ENCODE measurements around the gene PBXIP1.

PBXIP1 gene

GRCh38 chr1:154937085-154937987 lies 18.6 kb downstream of the PBXIP1 start:
- ATAC-seq (ENCODE audit: low read depth) (peak; percentile 62), DNase-seq (ENCODE audit: low spot score) (peak; percentile 88)
- Histone ChIP-seq H3K4me1 (ENCODE audit: insufficient read depth, poor library complexity, severe bottlenecking) (peaks cover 19% of the 10 kb centered on the region), H3K27me3 (ENCODE audit: insufficient read depth, poor library complexity, severe bottlenecking) (no peaks in the 10 kb centered on the region), H3K9me3 (ENCODE audit: severe bottlenecking) (no peaks in the 10 kb centered on the region), H3K27ac (ENCODE audit: poor library complexity, severe bottlenecking) (peak overlapping the region; percentile 90), H3K4me3 (ENCODE audit: severe bottlenecking) (peak overlapping the region; percentile 52), H3K36me3 (ENCODE audit: low read depth) (no peaks in the 10 kb centered on the region)
- TF ChIP-seq CTCF (IDR thresholded peaks at IDR 0.05; ENCODE audit: poor library complexity, severe bottlenecking), result no peak

GRCh38 chr1:154936555-154937084 lies 19.3 kb downstream of the PBXIP1 start, which contains the start of gene PMVK:
TSS of gene PMVK (minus strand) at chr1:154936719. CDS start at chr1:154936685, 34 bp downstream.
- peak within 1 kb of the TSS; percentile 52 for H3K4me3 ChIP-seq (ENCODE audit: severe bottlenecking)
- peaks cover 26% of the 10 kb centered on the region for H3K4me1 ChIP-seq (ENCODE audit: insufficient read depth, poor library complexity, severe bottlenecking)
- DNase-seq (ENCODE audit: low spot score) (peak; percentile 94), ATAC-seq (ENCODE audit: low read depth) (peak; percentile 76)
- H3K36me3 ChIP-seq (ENCODE audit: low read depth), result no peaks in the 10 kb centered on the region
- no peaks in the 10 kb centered on the region for H3K9me3 ChIP-seq (ENCODE audit: severe bottlenecking)
- H3K27ac ChIP-seq (ENCODE audit: poor library complexity, severe bottlenecking), result peak within 1 kb of the TSS; percentile 90
- H3K27me3 ChIP-seq (ENCODE audit: insufficient read depth, poor library complexity, severe bottlenecking), result no peaks in the 10 kb centered on the region
- peak; percentile 55 for TF ChIP-seq CTCF (IDR thresholded peaks at IDR 0.05; ENCODE audit: poor library complexity, severe bottlenecking)

GRCh38 chr1:154935749-154936554 lies 19.9 kb downstream of the PBXIP1 start:
- DNase-seq (ENCODE audit: low spot score), result no peak
- Histone ChIP-seq H3K36me3 (ENCODE audit: low read depth) (no peaks in the 10 kb centered on the region), H3K4me3 (ENCODE audit: severe bottlenecking) (peak overlapping the region; percentile 52), H3K27me3 (ENCODE audit: insufficient read depth, poor library complexity, severe bottlenecking) (no peaks in the 10 kb centered on the region), H3K4me1 (ENCODE audit: insufficient read depth, poor library complexity, severe bottlenecking) (peaks cover 27% of the 10 kb centered on the region), H3K9me3 (ENCODE audit: severe bottlenecking) (no peaks in the 10 kb centered on the region), H3K27ac (ENCODE audit: poor library complexity, severe bottlenecking) (peak overlapping the region; percentile 90)
- ATAC-seq (ENCODE audit: low read depth), result no peak
- TF ChIP-seq CTCF (IDR thresholded peaks at IDR 0.05; ENCODE audit: poor library complexity, severe bottlenecking), result no peak

GRCh38 chr1:154934358-154934948 lies 21.4 kb downstream of the PBXIP1 start:
- DNase-seq (ENCODE audit: low spot score) (no peak), ATAC-seq (ENCODE audit: low read depth) (no peak)
- H3K27ac ChIP-seq (ENCODE audit: poor library complexity, severe bottlenecking), result no peak overlapping the region
- no peak overlapping the region for H3K4me3 ChIP-seq (ENCODE audit: severe bottlenecking)
- H3K27me3 ChIP-seq (ENCODE audit: insufficient read depth, poor library complexity, severe bottlenecking), result no peaks in the 10 kb centered on the region
- H3K9me3 ChIP-seq (ENCODE audit: severe bottlenecking), result no peaks in the 10 kb centered on the region
- TF ChIP-seq CTCF (IDR thresholded peaks at IDR 0.05; ENCODE audit: poor library complexity, severe bottlenecking), result no peak
- H3K4me1 ChIP-seq (ENCODE audit: insufficient read depth, poor library complexity, severe bottlenecking), result peaks cover 27% of the 10 kb centered on the region
- no peaks in the 10 kb centered on the region for H3K36me3 ChIP-seq (ENCODE audit: low read depth)

All from RWPE2 (cell line).